AG09309 (cell line): ENCODE measurements around the gene SLC7A7.
"Not testable (repeated sequence)": the region's sequence is repeated elsewhere in the genome, so short reads cannot be mapped to it uniquely, and the experiment has no call there.

Source experiments
- DNase-seq: peaks from one replicate; pipeline ENCODE4 v3.0.0-alpha.2; 2010; ENCODE audit warnings: low read depth
- H3K4me3 ChIP-seq: 2 replicates; pipeline ENCODE4 v1.5.1; 2011; ENCODE audit warnings: mild to moderate bottlenecking, low read depth, low read length, moderate library complexity; ENCODE audit not compliant: control insufficient read depth
- CTCF ChIP-seq: IDR thresholded peaks from 2 replicates; pipeline ENCODE4 v1.5.1; 2011; ENCODE audit warnings: mild to moderate bottlenecking, low read depth, low read length, inconsistent platforms; ENCODE audit not compliant: insufficient read depth, control insufficient read depth; ENCODE audit errors: missing control alignments

SLC7A7 gene

GRCh38 chr14:22852940-22853767 lies 37.9 kb upstream of the SLC7A7 start:
- peak; percentile 97 for TF ChIP-seq CTCF
- no peak for DNase-seq
- H3K4me3 ChIP-seq, result peak overlapping the region; percentile 53

DNA sequence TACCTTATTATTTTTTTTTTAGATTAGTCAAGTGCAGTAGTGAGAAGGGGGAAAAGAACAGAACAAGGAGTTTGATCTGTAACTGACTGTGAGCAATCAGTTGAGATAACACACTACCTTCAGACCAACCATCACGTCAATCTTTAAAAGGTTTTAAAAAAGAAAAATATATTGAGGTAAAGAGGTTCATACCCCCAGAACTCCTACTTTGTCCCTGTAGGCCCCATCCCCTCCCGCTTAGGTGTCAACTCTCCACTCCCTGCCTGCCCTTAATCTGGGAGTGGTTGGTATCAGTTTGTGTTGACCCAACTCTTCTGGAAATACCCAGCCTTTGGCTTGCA lies 37.3 kb upstream of the SLC7A7 start:
- TF ChIP-seq CTCF, result no peak
- no peak overlapping the region for H3K4me3 ChIP-seq
- no peak for DNase-seq

GRCh38 chr14:22852178-22852577 lies 36.9 kb upstream of the SLC7A7 start:
- DNase-seq, H3K4me3 ChIP-seq: not testable (repeated sequence)

- no peak for TF ChIP-seq CTCF
Observed at GRCh38 chr14:22850944-22851764, 35.9 kb upstream of the SLC7A7 start.

DNA sequence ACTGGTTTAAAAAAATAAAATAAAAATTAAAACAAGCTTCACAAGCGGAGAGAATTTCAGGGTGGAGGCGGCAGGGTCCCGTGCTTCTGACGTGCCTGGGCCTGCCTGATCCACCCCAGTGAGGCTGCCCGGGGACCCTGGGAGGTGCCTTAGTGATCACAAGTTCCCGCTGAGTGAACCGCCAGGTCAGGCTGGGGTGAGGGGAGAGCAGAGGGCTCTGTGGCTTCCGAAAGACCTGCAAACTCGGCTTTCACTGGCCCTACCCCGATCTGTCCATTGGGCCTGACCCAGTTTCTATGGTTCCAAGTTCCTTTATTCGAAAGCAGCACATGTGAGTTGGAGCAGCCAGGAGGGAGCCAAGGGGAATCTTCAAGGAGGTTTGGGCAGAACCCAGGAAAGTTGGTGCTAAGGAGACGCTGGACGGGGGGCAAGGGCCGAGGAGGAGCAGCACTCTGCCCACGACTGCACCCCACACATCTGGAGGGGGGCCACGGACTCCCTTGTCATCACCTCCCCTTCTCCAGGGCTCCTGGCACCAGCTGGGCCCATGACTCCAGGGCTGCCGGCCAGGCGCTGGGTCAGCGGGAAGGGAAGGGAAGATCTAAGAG lies 34.1 kb upstream of the SLC7A7 start:
- DNase-seq, result no peak
- no peak for TF ChIP-seq CTCF
- no peak overlapping the region for H3K4me3 ChIP-seq

More at GRCh38 chr14:22850944-22851764, 35.9 kb upstream of the SLC7A7 start:
- no peak overlapping the region for H3K4me3 ChIP-seq
- DNase-seq, result peak; percentile 97

GRCh38 chr14:22848351-22849164 lies 33.3 kb upstream of the SLC7A7 start:
- no peak overlapping the region for H3K4me3 ChIP-seq
- DNase-seq, result no peak
- no peak for TF ChIP-seq CTCF
